ENCODE measurements around the gene LCE1E. TPM values are rescaled to one million over a fixed set of nuclear protein-coding genes. Genes with fewer than 3 reads are reported as not detected.

LCE1E gene
- total RNA-seq, 4 donors from 2014 or later: not detected

DNA sequence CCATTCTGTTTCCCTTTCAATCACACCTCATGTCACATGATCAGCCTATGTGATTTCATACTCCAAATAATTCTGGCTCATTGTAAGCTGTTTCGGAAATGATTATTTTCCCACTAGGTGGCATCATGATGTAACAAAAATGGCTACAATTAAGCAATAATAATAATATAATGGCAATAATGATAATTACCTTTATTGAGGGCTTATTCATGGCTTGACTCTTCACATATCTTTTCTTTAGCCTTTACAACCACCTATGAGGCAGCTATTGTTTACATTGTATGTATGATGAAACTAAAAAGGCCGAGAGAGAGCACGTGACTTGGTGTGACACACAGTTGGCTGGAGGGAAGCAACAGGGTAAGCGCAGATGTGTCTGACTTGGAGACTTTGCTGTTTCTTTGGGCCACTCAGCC is 40.8 kb upstream of the LCE1E start:
- intact Hi-C loops (cut with DNase I; ENCODE audit: low total_unique reads): no loop called here
- H3K36me3 ChIP-seq: no peaks in the 10 kb centered on the region
- H3K9me3 ChIP-seq: no peaks in the 10 kb centered on the region
- DNase-seq: no peak
- H3K4me1 ChIP-seq: no peaks in the 10 kb centered on the region
- H3K4me3 ChIP-seq: no peak overlapping the region
- no peaks in the 10 kb centered on the region for H3K27me3 ChIP-seq
- no peak for TF ChIP-seq CTCF (IDR thresholded peaks at IDR 0.05)
- no peak for TF ChIP-seq POLR2A (IDR thresholded peaks at IDR 0.05)
- no peak overlapping the region for H3K27ac ChIP-seq

DNA sequence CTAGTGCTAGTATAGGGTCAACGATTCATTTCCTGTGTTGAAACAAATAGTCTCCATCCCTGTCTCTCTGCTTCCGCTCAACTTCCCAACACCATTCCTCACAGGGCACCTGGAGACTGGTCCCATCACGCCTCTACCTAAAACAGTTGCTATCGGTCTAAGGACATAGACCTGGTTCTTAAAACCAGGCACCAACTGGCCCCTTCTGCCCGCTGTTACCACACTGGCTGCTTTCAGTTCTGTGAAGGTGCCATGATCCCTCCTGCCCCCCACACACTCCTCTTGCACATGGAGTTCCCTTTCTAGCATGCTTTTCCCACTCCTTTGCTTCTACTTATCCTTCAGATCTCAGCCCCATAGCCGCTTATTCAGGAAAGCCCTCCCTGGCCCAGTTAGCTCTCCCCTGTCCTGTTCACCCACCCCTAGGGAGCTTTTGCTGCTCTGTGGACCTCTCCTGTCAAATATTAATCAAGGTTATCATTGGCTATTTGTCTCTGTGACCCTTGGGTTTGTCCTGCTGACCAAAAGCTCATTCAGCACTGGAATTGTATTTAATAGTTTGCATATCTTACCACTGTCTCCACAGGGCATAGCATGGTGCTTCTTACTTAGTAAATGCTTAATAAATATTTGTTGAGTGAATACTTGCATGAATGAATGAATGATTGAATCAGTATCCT is 40.2 kb upstream of the LCE1E start:
- Histone ChIP-seq H3K4me1 (no peaks in the 10 kb centered on the region), H3K4me3 (no peak overlapping the region), H3K27me3 (no peaks in the 10 kb centered on the region), H3K9me3 (no peaks in the 10 kb centered on the region), H3K36me3 (no peaks in the 10 kb centered on the region), H3K27ac (no peak overlapping the region)
- intact Hi-C loops (cut with DNase I; ENCODE audit: low total_unique reads): no loop called here
- no peak for TF ChIP-seq POLR2A (IDR thresholded peaks at IDR 0.05)
- TF ChIP-seq CTCF (IDR thresholded peaks at IDR 0.05): no peak
- no peak for DNase-seq

DNA sequence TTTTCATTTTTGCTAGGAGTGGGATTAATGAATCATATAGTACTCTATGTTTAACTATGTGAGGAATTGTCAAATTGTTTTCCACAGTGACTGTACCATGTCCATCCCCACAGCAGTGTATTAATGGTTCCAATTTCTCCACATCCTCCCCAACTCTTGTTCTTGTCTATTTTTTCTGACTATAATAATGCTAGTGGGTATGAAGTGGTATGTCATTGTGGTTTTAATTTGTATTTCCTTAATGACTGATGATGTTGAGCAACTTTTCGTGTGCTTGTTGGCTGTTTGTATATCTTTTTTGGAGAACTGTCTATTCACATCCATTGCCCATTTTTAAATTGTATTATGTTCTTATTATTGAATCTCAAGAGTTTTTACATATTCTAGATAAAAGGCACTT is 38.2 kb upstream of the LCE1E start:
- intact Hi-C loops (cut with DNase I; ENCODE audit: low total_unique reads): no loop called here
- Histone ChIP-seq H3K36me3 (no peaks in the 10 kb centered on the region), H3K27ac (no peak overlapping the region), H3K9me3 (no peaks in the 10 kb centered on the region), H3K4me3 (no peak overlapping the region), H3K4me1 (no peaks in the 10 kb centered on the region), H3K27me3 (no peaks in the 10 kb centered on the region)
- DNase-seq: no peak
- TF ChIP-seq CTCF (IDR thresholded peaks at IDR 0.05): no peak
- no peak for TF ChIP-seq POLR2A (IDR thresholded peaks at IDR 0.05)

GRCh38 chr1:152752225-152752624 is 33.8 kb upstream of the LCE1E start:
- no peak for TF ChIP-seq CTCF (IDR thresholded peaks at IDR 0.05)
- no peak for TF ChIP-seq POLR2A (IDR thresholded peaks at IDR 0.05)
- no peak overlapping the region for H3K27ac ChIP-seq
- no peaks in the 10 kb centered on the region for H3K36me3 ChIP-seq
- intact Hi-C loops (cut with DNase I; ENCODE audit: low total_unique reads): no loop called here
- H3K9me3 ChIP-seq: no peaks in the 10 kb centered on the region
- H3K4me3 ChIP-seq: no peak overlapping the region
- no peak for DNase-seq
- H3K4me1 ChIP-seq: no peaks in the 10 kb centered on the region
- no peaks in the 10 kb centered on the region for H3K27me3 ChIP-seq

DNA sequence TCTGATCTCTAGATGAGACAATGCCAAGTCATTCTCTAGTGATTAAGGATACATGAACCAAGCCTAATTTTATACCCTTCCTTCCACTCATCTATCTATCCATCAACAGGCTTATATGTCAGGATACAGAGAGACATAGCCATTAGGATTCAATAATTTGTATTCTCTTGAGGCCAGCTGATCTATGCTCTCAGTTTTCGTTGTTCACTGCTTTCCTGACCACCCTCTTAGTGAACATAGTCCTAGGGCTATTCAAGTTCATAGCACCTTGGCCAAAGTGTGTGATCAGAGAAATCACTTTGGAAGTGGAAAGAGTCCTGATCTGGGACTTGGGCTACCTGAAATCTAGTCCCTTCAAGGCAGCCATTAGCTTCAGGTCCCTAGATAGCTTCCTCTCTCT is 32.5 kb upstream of the LCE1E start:
- no peaks in the 10 kb centered on the region for H3K27me3 ChIP-seq
- intact Hi-C loops (cut with DNase I; ENCODE audit: low total_unique reads): no loop called here
- no peaks in the 10 kb centered on the region for H3K36me3 ChIP-seq
- H3K4me1 ChIP-seq: no peaks in the 10 kb centered on the region
- no peaks in the 10 kb centered on the region for H3K9me3 ChIP-seq
- H3K4me3 ChIP-seq: no peak overlapping the region
- TF ChIP-seq POLR2A (IDR thresholded peaks at IDR 0.05) (no peak), CTCF (IDR thresholded peaks at IDR 0.05) (no peak)
- DNase-seq: no peak
- no peak overlapping the region for H3K27ac ChIP-seq

Measured in uterus (tissue), 4 donors.